NT2/D1 (cell line): ENCODE data around the gene GLTPD2.

Source experiments
- DNase-seq: peaks from one replicate; pipeline ENCODE4 v3.0.0-alpha.2; 2011; ENCODE audit warnings: low read depth, low spot score
- H3K27me3 ChIP-seq: 2 replicates; pipeline ENCODE4 v1.6.0; 2011; ENCODE audit warnings: mild to moderate bottlenecking; ENCODE audit not compliant: insufficient read length, insufficient read depth
- H3K36me3 ChIP-seq: 2 replicates; pipeline ENCODE4 v1.6.1; 2011; ENCODE audit warnings: mild to moderate bottlenecking, low read length, mixed read lengths; ENCODE audit not compliant: insufficient read depth, insufficient read length
- H3K4me1 ChIP-seq: 2 replicates; pipeline ENCODE4 v1.5.1; 2011; ENCODE audit not compliant: insufficient read depth, insufficient read length
- H3K4me3 ChIP-seq: 2 replicates; pipeline ENCODE4 v1.5.1; 2011; ENCODE audit warnings: low read depth; ENCODE audit not compliant: insufficient read length
- H3K9ac ChIP-seq: 2 replicates; pipeline ENCODE4 v1.6.0; 2011; ENCODE audit warnings: low read depth; ENCODE audit not compliant: insufficient read length
- H3K9me3 ChIP-seq: 2 replicates; pipeline ENCODE4 v1.5.1; 2011; ENCODE audit warnings: mild to moderate bottlenecking, low read length; ENCODE audit not compliant: insufficient read depth
- SUZ12 ChIP-seq: IDR thresholded peaks from 2 replicates; pipeline ENCODE4 v1.6.1; 2011; ENCODE audit not compliant: insufficient read length, insufficient read depth; ENCODE audit errors: extremely low read depth
- YY1 ChIP-seq: IDR thresholded peaks from 2 replicates; pipeline ENCODE4 v1.6.1; 2011; ENCODE audit not compliant: insufficient read length, insufficient read depth
- ZNF274 ChIP-seq: IDR thresholded peaks from 2 replicates; pipeline ENCODE4 v1.6.1; 2011; ENCODE audit warnings: mild to moderate bottlenecking, low read depth, low read length

GLTPD2 gene

DNA sequence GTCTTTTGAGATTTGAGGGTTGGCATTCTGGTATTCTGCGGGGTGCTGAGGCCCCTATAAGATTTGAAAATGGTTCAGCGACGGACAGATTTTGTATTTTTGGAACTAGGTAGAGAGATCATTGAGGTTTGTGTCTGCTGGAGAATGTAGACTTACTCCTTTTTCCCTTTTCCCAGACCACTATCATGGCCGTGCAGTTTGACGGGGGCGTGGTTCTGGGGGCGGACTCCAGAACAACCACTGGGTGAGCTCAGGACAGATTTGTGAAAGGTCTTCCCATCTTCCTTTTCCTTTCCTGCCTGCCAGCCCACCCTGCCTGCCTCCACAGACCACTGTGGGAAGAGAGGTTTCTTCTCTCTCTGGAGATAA lies 7.8 kb downstream of the GLTPD2 start:
- DNase-seq = no peak
- Histone ChIP-seq H3K9ac (peak overlapping the region; percentile 95), H3K4me3 (peak overlapping the region; percentile 92), H3K9me3 (no peaks in the 10 kb centered on the region), H3K27me3 (no peaks in the 10 kb centered on the region), H3K4me1 (peaks cover 3% of the 10 kb centered on the region), H3K36me3 (peaks cover 25% of the 10 kb centered on the region)
- no peak for TF ChIP-seq SUZ12

DNA sequence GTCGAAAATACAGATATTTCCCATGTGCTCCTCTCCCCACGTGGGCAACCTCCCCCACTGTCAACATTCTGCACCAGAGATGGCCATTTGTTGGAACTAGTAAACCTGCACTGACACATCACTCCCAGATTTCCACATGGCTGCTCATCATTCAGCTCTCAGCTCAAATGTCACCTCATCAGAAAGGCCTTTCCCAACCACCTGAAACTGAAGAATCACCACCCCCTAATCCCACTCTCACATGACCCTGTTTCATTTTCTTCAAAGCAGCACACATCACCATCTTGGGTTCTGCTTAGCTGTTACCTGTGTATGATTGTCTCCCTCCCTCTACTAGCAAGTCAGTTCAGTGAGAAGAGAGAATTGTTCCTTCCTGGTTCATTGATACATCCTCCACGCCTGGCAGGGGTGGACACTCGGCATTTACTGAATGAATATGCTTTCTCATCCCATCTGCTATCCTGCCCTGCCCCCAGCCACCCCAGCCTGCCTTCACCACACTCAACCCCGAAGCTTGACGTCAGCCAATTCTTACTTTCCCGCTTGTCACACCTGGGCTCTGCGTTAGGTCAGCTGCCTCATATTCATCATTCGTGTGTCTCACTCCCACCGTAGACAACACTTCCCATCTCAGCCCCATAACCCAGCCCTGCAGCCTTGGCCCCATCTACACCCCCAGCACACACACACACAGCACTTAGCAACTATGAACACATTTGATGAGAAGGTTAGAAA lies 11.9 kb downstream of the GLTPD2 start:
- H3K4me3 ChIP-seq = no peak overlapping the region
- no peaks in the 10 kb centered on the region for H3K27me3 ChIP-seq
- H3K9ac ChIP-seq = no peak overlapping the region
- H3K36me3 ChIP-seq = peaks cover 25% of the 10 kb centered on the region
- TF ChIP-seq SUZ12 (no peak), ZNF274 (no peak), YY1 (no peak)
- H3K4me1 ChIP-seq = peaks cover 3% of the 10 kb centered on the region
- H3K9me3 ChIP-seq = no peaks in the 10 kb centered on the region
- DNase-seq = no peak

DNA sequence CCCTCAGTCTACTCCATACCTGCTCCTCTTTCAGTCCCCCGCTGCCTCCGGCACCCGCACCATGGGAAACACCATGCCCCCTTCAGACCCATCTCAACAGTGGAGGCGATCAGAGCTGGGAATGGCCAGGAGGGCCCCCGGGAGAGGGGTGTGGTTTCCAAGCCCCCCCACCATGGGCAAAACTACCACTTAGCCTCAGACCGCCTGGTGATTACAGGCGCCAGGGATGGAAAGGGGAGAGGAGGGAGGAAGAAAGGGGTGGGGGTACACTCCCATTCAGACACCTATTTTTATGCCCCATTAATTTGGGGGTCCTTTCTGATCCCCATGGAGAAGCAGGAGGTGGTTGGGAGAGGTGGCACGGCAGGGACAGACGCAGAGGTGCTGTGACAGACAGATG lies 13.5 kb downstream of the GLTPD2 start, which contains the start of gene C17orf114:
Gene C17orf114 (minus strand): TSS at position 101 of the 400 bp plus-strand sequence.
- no peak for DNase-seq
- Histone ChIP-seq H3K9ac (no peak within 1 kb of the TSS), H3K9me3 (no peaks in the 10 kb centered on the region), H3K27me3 (no peaks in the 10 kb centered on the region), H3K4me3 (no peak within 1 kb of the TSS), H3K4me1 (peaks cover 1% of the 10 kb centered on the region), H3K36me3 (peaks cover 20% of the 10 kb centered on the region)
- TF ChIP-seq SUZ12 (no peak), YY1 (no peak), ZNF274 (no peak)

DNA sequence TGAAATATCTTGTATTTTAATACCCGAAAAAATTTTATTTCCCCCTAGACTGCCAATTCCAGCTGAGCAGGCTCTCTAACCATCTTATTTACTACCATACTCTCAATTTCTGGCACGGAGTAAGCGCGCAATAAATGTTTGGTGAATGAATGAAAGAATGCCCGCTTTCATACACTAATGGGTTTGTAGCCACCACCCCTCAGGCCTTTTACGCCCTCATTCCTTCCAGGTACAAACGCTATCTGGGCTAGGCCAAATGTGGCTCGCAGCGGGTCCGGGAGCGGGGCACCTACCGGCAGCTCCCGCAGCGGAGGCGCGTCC lies 17.7 kb downstream of the GLTPD2 start:
- peak overlapping the region; percentile 72 for H3K9ac ChIP-seq
- no peaks in the 10 kb centered on the region for H3K27me3 ChIP-seq
- peaks cover 4% of the 10 kb centered on the region for H3K4me1 ChIP-seq
- no peak for TF ChIP-seq SUZ12
- TF ChIP-seq YY1 = no peak
- no peak for TF ChIP-seq ZNF274
- H3K4me3 ChIP-seq = peak overlapping the region; percentile 64
- no peaks in the 10 kb centered on the region for H3K9me3 ChIP-seq
- DNase-seq = no peak
- H3K36me3 ChIP-seq = peaks cover 25% of the 10 kb centered on the region

DNA sequence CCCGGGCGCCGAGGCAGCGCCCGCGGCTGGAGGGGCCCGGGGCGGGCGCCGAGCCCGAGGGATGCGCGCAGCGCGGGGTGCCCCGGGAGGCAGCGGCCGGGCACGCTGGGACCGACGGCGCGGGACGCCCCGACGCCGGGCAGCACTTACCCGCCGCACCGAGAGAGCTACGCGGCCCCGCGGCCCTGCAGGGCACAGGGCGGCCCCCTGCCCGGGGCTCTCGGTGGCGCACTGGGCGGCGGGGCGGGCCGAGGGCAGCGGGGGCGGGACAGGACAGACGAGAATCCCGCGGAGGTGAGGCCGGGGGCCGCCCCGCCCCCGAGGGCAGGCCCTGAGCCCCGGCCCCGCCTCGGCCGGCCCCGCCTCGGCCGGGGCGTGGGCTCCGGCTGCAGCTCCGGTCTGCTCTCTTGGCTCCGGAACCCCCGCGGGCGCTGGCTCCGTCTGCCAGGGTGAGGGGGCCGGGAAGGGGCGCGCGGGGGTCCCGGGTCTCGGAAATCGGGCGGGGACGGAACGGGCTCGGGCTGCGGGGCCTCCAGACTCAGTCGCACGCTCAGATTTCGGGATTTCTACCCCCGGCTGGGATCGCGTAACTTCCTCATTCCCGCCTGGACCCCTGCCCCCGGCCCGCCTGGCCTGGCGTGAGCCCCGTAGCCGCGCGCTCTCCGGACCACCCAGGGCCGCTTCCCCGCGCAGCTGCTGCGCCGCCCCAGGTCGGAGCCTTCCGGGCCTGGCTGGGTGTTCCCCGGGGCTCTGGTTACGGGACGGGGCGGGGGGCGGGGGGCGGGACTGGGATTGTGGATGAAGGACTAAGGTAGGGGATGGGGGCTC lies 18.2 kb downstream of the GLTPD2 start, which contains the start of gene PLD2:
Gene PLD2 (plus strand): TSS at position 376 of the 828 bp plus-strand sequence. CDS start 621 bp downstream, outside the sequence.
- Histone ChIP-seq H3K36me3 (peaks cover 27% of the 10 kb centered on the region), H3K9ac (peak within 1 kb of the TSS; percentile 77), H3K27me3 (no peaks in the 10 kb centered on the region), H3K4me1 (peaks cover 4% of the 10 kb centered on the region), H3K4me3 (peak within 1 kb of the TSS; percentile 64), H3K9me3 (no peaks in the 10 kb centered on the region)
- peak; percentile 36 for DNase-seq
- TF ChIP-seq YY1 (no peak), SUZ12 (no peak)

DNA sequence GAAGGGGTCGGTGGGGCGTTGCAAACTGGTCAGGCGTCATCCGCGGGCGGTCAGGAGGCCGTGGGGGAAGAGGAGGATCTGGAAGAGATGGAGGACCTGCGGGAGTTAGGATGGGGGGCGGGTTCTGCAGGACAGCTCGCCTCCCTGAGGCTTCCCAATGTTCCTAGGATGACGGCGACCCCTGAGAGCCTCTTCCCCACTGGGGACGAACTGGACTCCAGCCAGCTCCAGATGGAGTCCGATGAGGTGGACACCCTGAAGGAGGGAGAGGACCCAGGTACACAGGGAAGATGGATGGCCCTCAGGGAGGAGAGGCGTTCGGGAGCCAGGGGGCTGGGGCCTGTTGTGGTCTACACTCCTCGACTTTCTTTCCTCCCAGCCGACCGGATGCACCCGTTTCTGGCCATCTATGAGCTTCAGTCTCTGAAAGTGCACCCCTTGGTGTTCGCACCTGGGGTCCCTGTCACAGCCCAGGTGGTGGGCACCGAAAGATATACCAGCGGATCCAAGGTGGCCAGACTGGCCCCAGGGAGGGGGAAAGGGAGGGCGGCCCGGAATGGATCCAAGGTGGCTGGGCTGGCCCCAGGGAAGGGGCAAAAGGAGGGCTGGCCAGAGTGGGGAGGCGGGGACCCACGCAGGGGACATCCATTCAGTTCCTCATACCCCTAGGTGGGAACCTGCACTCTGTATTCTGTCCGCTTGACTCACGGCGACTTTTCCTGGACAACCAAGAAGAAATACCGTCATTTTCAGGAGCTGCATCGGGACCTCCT lies 19.0 kb downstream of the GLTPD2 start:
- no peak for TF ChIP-seq ZNF274
- Histone ChIP-seq H3K36me3 (peaks cover 27% of the 10 kb centered on the region), H3K4me1 (peaks cover 4% of the 10 kb centered on the region), H3K9ac (peak overlapping the region; percentile 77), H3K4me3 (peak overlapping the region; percentile 61), H3K27me3 (no peaks in the 10 kb centered on the region), H3K9me3 (no peaks in the 10 kb centered on the region)
- no peak for DNase-seq

DNA sequence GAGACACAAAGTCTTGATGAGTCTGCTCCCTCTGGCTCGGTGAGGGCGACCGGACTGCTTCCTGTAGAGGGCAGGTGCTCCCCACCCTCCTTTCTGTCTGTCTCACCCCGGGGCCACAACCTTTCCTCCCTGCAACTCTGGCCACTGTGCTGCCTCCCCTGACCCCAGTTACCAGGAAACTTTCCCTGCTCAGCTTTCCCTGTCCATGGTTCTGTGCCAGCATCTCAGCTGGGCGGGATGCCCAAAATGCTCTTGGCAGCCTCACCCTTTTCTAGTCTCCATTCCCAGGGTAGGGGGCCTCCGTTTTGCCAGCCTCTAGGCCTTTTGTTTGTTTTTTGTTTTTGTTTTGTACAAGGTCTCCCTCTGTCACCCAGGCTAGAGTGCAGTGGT lies 19.6 kb downstream of the GLTPD2 start:
- Histone ChIP-seq H3K9me3 (no peaks in the 10 kb centered on the region), H3K4me1 (peaks cover 4% of the 10 kb centered on the region), H3K4me3 (no peak overlapping the region), H3K36me3 (peaks cover 27% of the 10 kb centered on the region), H3K9ac (no peak overlapping the region), H3K27me3 (no peaks in the 10 kb centered on the region)
- no peak for DNase-seq
- TF ChIP-seq YY1 (no peak), SUZ12 (no peak), ZNF274 (no peak)
